NCI-H2171 (cell line): ENCODE results near the gene ZFYVE9.

ENCODE experiments used
- DNase-seq: peaks from one replicate; lab custom pipeline; 2025; lab: John Stamatoyannopoulos, UW

The ZFYVE9 gene

DNA sequence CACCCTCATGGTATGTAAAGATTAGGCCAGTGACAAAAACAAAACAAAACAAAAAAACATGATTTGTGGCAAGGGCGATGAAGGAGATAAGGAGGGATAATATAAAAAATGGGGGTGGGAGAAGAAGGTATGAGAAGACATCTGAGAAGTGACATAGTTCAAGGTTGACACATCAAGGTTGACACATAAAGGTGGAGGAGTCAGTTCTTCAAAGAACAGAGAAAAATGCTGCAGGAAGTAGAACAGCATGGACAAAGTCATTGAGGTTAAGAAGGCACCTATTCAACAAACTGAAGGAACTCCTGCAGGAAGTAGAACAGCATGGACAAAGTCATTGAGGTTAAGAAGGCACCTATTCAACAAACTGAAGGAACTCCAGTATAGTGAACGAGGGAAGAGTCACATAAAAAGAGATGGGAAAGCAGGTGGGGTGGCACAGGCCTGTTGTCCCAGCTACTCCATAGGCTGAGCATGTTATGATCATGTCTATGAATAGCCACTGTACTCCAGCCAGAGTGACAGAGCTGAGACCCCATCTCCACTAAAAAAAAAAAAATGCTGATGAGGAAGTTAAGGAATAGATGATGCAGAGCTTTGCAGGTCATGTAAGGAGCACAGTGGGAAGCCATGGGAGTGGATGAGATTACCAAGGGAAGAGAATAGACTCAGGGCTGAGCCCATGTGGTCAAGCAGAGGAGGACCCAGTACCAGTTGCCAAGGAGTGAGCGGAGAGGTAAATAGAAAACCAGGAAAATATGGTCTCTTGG lies 101.5 kb downstream of the ZFYVE9 start:
- DNase-seq, result no peak

DNA sequence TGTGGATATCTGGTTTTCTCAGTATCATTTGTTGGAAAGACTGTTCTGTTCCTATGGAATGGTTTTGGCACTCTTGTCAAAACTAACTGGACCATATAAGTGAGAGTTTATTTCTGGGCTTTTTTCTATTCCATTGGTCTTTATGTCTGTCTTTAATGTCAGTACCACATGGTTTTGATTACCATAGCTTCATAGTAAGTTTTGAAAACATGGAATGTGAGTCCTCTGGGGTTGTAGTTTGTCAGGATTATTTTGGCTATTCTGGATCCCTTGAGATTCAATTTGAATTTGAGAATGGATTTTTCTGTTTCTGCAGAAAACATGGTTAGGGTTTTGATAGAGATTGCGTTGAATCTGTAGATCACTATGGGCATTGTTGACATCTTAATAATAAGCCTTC lies 107.9 kb downstream of the ZFYVE9 start:
- DNase-seq, result no peak

DNA sequence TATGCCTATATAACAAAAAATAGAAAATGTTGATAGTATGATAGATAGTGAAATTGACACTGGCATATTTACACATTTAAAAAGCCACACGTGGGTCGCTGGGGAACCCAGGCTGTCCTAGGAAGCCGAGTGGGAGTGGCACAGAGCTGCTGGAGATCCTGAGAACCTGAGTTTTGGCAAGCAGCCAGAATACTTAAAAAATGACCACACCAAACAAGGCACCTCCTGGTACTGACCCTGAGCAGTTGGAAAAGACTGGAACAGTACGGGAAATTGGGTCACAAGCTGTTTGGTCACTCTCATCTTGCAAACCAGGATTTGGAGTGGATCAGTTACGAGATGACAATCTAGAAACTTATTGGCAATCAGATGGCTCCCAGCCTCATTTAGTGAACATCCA lies 111.5 kb downstream of the ZFYVE9 start:
- DNase-seq, result no peak

DNA sequence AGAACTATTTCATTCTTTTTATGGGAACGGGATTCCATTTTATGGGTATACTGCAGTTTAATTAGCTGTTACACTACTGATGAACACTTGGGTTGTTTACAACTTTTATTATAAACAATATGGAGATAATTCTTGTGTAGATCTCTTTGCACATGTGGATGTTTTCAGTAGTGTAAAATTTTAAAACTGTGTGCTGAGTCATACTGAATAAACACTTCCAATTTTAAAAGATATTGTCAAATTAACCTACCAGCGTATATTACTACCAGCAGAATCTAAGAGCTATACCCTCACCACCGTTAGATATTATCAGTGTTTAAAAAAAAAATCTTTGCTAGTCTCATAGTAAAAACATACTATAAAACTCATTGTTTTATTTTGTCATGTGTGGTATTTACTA lies 118.0 kb downstream of the ZFYVE9 start:
- no peak for DNase-seq

DNA sequence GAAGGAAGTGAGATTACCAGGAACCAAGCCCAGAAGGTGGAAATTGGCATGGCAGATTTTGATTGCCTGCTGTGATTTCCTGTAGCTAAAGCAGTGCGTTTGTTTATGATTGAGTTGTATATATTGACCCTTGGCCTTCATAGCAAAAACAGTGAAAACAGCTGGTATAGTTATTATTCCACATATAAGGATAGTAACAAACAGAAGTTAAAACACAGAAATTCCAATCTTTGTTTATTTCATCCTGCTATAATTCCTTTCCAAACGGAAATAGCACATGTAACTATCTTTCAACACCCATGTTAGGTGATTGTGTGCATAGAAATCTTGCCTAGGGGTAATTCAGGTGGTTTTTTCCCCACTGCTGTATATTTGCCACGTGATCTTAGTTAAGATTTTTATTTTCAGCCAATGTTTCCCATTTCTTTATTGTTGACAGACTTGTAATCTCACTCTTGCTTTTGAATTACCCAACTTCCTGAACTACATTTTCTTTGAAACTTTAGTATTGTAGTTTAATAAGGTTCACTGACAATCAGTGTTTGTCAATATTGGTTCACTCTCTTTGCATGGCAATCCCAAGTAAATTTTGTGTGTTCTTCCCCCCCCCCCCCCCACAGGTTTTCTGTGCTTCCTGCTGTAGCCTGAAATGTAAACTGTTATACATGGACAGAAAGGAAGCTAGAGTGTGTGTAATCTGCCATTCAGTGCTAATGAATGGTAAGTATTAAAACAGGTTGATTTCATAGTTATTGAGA lies 121.4 kb downstream of the ZFYVE9 start:
- no peak for DNase-seq

DNA sequence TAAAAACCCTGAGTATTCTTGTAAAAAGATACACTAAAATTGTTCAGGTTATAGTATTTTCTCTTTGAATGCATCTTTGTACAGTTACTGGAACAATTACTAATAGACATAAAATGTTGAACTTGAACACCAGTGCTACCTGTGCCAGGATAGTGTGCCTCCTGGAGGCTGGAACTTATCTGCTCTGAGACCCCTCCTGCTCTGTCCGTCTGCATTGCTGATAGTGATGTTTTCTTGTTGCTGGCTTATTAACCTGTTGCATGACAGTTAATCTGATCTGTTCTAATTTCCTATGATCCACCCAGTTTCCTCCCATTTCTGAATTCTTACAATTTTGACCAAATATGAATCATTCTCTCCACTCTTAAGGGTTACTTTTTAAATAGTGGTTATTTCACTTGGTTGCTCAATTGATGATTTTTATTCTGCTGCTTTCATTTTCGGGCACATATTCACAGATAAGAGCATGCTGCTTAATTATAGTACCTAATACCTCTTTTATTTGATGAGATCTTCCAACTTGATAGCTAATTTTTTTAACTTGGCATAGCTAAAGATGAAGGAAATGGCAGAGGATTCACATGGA lies 122.7 kb downstream of the ZFYVE9 start:
- DNase-seq, result no peak

DNA sequence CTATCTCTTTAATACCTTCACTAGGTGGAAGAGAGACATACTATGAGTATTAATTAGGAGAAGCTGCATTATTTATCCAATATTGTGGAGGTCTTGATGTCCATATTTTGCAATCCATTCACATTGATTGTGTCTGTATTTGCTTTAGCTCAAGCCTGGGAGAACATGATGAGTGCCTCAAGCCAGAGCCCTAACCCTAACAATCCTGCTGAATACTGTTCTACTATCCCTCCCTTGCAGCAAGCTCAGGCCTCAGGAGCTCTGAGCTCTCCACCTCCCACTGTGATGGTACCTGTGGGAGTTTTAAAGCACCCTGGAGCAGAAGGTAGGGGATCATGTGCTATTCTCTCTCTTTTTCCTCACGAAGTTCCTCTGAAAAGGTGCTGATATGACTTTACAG lies 124.6 kb downstream of the ZFYVE9 start:
- no peak for DNase-seq

DNA sequence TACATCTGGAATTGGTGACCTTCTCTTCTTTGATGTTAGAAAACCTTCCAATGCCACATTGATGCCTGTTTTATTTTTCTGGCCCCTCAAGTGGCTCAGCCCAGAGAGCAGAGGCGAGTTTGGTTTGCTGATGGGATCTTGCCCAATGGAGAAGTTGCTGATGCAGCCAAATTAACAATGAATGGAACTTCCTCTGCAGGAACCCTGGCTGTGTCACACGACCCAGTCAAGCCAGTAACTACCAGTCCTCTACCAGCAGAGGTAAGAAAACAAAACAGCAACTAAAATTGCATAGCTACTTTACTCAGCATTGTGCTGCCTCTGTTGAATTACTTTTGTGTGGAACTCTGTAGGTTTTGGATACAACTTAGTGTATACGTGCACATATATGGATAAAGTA lies 126.5 kb downstream of the ZFYVE9 start:
- DNase-seq, result no peak

DNA sequence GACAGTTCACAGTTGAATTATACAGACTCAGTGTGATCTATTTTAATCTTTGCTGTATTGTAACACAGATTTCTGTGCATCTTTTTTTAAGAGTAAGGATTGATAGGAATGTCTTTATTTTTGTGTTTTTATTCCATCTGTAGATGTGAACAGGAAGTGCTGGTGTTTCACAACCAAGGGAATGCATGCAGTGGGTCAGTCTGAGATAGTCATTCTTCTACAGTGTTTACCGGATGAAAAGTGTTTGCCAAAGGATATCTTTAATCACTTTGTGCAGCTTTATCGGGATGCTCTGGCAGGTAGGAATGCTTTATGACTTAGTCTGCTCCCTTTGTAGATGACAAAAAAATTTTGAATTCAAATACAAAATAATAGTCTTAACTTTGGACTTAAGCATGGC lies 139.6 kb downstream of the ZFYVE9 start:
- no peak for DNase-seq

DNA sequence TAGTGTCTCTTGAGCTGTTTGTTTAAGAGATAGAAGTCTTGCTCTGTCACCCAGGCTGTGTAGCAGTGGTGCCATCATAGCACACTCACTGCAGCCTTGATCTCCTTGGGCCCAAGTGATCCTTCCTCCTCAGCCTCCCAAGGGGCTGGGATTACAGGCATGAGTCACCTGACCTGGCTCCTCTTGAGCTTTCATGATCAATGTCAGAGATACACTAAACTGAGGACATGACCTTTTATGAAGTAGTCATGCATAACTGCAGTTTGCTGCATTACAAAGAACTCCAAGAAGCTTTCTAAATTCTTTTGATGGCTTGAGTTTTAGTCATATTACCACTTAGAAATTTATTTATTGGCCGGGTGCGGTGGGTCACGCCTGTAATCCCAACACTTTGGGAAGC lies 146.4 kb downstream of the ZFYVE9 start:
- no peak for DNase-seq

DNA sequence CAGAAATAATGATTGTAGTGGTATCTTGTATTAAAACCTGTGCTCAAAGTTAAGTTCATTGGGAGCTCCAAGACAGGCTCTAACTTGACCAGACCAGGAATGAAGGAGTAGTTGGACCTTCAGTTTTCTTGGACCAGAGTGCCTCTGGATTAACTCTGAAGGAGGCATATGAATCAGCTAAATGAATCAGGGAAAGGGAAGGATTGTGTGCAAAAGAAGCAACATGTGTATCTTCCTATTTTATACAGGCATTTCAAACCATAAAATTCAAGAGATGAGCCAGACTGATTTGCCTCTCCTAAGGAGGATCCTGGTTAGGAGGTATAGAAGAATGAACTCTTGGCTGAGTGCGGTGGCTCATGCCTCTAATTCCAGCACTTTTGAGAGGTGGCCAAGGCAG lies 152.7 kb downstream of the ZFYVE9 start:
- DNase-seq, result no peak

DNA sequence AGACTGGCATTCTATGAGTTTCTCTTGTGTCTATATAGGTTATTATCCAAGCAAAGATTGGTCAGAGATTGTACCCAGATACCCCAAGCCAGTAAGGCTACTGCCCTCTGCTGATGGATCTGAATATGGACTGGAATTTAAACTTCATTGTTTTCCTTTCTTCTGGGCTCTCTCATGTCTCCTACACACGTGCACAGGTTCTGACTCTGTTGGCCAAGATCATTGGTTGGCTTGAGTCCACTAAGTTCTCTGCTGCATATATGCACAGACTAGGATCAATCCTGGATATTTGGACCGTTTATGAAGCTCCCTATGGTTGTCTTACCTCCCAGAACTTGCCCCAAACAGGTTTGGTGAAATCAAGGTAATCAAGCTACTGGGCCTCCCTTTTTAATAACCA lies 154.5 kb downstream of the ZFYVE9 start:
- no peak for DNase-seq

DNA sequence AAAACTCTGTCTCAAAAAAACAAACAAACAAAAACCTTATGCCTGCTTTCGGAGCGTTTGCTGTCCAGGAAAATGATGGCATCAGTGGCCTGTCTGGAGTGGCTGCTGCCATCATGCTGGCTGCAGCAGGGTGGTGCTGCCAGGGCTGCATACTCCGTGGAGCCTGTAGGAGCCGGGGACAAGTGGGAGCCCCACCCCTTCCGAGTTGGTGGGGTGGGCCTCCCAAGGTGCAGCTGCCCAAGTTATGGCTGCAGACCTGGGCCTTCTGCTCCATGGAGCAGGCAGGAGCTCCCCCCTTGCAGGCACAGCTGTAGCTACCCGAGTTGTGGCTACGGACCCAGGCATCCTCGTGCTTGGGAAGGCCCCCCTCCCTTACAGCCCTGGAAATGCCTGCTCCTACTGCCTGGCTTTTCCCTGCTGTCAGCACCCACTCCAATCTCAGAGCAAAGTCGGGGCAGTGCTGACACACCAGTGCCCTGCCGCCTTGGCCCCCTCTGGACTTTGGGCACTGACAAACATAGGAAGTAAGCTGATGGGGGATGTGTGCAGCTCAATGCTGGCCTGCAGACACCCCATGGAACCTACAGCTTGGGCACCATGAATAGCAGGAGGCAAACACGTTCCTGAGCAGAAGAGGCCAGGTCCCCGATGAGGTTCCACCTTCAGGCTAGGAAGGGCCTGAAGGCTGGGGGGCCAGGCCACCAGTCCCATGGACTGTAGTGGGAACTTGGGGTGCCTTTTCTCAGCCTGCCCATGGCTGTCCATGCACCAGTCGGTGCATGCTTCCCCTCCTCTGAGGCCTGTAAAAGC lies 163.7 kb downstream of the ZFYVE9 start:
- DNase-seq, result no peak

DNA sequence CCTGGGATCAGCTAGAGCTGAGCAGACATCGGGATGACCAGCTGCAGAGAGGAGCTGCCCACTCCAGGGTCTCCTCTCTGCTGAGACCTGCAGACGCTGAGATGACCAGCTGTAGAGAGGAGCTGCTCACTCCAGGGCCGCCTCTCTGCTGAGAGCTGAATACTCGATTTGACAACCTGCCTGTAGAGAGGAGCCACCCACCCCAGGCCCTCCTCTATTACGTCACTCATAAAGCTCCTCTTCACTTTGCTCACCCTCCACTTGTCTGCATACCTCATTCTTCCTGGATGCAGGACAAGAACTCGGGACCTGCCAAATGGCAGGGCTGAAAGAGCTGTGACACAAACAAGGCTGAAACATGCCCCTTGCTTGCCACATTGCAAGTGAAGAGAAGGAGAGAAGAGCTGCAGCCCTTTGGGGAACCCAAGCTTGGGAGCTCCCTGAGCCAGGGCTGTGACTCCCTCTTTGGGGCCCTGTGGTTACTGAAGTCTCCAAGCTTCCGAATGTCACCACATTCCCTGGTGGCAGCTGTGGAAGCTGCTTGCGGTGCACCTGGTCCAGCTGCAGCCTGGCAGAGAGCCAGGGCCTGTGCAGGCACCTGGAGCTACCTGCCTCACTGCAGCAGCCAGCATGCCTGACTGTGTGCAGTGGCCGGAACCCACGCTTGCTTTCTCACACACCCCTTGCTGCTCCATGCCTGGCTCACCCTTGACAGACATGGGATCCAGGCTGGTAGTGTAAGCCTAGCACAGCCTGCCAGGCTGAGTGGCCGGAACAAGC lies 164.5 kb downstream of the ZFYVE9 start:
- peak; percentile 47 for DNase-seq

DNA sequence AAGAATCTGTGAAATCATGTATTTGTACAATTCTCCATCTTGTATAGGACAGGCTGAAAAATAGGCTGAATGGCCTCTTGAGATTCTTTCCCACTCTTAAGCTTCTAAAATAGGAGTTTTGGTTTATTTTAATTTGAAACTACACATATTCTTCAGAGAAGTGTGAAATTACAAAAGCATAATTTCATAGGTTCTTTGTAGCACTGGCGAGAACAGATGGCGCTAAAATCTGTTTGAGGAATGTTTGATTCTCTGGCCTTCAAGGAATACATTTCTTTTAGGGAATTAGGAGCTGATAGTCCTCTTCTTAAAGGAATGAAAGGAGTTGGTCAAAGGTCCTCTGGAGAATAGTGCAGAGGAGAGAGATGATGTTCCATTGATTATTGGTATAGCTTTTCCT lies 179.2 kb downstream of the ZFYVE9 start:
- no peak for DNase-seq

DNA sequence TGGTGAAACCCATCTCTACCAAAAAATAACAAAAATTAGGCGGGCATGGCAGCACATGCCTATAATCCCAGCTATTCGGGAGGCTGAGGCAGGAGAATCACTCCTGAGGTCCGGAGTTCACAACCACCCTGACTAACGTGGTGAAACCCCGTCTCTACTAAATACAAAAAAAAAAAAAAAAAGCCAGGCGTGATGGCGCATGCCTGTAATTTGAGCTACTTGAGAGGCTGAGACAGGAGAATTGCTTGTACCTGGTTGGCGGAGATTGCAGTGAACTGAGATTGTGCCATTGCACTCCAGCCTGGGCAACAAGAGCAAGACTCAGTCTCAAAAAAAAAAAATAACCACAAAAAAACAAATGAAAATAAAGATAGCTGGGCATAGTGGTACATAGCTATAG lies 181.8 kb downstream of the ZFYVE9 start:
- DNase-seq, result peak; percentile 77

DNA sequence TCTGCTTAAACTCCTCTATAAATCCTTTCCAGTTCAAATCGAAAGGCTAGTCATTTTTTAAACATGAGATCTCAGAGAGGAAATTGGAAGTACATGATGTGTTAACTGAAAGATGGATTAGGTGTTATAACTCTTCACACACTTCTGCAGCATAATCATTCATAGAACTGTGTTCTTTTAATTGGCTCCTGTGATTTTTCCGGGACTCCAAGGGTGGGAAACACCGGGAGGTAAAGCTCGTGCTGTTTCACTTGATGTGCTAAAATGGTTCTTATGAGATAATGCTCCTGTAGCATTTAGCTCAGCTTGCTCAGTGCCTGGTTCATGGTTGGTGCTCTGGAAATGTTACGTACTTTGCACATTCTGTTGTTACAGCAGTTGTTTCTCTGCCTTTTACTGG lies 183.9 kb downstream of the ZFYVE9 start:
- DNase-seq, result no peak

DNA sequence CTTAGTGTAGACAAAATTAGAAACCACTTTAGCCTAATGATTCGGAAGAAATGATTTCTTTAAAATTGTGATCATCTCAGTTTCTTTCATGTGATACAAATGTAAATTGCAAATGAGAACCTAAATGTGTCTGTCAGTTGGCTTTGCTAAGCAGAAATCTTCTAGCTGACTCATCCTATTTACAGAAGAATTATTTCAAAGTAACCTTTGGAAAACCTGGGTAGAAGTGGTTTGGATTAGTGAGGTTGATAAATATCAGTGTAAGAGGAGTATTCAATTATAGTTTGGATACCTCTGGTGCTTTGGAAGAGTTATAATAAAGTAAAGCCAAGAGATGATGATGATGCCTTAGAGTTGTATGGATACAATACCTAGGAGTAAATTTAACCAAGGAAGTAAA lies 186.7 kb downstream of the ZFYVE9 start:
- no peak for DNase-seq

DNA sequence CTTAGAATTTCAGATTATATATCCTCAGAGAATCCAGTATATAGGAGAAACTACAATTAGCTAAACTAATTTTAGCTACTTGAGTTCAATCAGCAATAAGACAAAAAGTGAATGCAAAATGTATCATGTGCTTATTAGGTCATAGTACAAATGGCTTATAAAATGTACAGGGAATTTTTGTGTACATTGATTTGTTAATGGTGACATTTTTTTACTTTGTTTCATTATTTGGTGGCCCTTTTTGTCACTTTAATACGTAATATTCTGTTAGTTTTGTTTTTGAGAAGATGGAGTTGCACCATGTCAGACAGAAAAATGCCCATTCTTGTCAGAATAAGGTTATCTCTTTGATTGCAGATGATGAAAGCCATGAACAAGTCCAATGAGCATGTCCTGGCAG lies 190.5 kb downstream of the ZFYVE9 start:
- DNase-seq, result no peak

DNA sequence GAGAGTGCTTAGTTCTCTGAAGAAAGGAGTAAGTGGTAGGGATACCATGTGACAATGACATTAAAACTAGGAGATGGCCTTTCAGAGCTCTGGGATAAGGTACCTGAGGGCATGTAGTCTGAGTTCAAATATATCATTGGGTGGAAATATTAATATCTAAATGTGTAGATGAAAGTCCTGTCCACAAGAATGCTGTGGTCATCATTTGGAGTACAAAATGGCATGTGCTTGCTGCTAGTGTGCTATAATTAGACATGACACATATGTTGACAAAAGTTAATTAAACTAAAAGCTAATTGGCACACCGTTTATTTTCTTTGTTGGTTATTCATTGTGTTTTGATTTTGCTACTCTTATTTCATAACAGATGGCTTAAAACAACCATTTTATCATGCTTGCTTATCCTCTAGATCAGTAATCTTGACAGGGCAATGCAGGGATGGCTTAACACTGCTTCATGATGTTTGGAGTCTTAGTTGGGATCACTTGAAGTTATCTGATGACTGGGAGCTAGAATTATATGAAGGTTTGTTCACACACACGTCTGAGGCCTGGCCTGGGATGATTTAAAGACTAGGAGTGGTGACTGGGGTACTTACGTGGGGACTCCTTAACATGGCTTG lies 193.1 kb downstream of the ZFYVE9 start:
- no peak for DNase-seq

DNA sequence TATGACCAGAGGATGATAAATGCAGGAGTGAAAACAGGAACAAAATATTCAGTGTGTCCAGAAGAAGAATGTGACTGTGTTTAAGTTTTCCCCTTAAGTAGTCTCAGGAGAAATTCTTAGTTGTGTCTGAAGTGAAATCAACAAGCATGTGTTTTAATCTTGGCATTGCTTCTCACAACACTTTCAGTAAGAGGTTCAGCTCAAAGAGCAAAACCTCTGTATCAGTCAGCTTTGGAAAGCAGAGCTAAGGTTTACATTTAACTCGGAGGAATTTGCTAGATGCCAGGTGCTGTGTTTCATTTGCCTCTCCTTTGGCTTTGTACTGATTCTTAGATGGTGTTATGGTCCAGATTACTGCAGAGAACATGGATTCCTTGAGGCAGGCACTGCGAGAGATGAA lies 195.6 kb downstream of the ZFYVE9 start:
- no peak for DNase-seq
